Islet precursor cell (in vitro differentiated cells): ENCODE measurements around the gene EGFR.

ENCODE experiments used
- DNase-seq: peaks from one replicate; pipeline ENCODE4 v3.0.0-alpha.2; 2018

EGFR gene

DNA sequence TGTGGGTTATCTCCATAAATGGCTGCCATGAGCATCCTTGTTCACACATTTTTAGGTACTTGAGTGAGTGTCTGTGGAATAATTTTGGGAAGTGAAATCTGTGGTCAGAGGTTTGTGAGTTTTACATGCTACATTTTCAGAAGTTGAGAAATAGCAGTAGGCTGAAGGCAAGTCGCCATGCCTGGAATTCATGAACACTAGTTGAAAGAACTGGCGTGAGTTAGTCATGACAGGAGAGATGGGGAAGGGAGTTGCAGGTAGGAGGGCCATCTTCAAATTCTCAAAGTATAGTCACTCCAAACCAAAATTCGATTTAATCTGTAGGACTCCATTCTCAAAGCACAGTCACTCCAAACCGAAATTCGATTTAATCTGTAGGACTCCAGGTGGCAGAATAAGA is 89.6 kb downstream of the EGFR start:
- DNase-seq: no peak

DNA sequence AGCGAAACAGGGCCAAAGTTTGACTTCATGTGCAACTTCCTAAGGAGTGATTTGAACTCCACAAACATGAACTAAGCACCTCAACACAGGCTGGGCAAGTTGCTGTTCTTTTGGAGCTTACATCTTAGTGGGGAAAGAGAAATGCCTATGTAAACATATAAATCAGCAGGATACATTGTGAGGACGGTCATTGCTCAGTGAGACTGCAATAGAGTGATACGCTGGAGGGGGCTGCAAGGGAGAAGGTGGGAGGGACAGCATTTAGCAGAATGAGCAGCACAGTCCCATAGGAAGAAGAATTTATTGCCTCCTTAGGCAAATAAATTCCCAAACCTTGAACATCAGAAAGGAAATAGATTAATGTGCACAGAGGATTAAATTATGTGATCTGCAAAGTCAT is 90.0 kb downstream of the EGFR start:
- no peak for DNase-seq

DNA sequence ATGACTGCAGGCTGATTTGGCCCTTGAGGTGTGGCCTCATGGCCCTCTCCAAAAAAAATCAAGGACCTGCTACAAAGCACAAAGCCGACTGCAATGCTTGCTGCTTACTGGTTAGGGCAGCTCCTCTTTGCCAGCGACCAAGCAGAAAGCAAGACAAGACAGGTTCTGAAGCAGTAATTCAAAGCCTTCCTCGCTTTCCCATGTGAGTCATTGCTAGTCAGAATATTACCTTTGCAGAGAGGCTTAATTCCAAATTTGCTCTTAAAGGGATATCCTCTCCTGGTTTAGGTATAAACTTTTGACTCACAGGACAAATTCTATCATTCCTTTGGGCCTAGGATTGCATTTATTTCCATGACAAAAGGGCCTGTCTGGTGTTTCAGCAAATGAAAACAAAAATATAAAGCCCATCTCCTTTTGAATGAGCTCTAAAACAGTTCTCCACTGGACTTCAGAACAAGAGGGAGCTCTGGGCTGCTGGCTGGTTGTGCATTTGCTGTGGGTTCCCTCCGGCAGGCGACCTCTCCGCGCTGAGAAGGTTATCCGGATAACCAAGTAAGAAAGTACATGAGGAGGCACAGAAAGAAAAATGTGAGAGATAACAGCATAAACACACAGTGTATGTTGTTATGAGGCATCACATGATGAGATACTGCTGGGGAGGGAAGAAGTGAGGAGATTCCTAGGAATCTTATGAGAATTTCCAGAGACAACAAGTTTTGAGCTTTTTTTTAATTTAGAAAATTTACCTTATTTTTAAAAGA is 90.8 kb downstream of the EGFR start:
- peak; percentile 65 for DNase-seq

DNA sequence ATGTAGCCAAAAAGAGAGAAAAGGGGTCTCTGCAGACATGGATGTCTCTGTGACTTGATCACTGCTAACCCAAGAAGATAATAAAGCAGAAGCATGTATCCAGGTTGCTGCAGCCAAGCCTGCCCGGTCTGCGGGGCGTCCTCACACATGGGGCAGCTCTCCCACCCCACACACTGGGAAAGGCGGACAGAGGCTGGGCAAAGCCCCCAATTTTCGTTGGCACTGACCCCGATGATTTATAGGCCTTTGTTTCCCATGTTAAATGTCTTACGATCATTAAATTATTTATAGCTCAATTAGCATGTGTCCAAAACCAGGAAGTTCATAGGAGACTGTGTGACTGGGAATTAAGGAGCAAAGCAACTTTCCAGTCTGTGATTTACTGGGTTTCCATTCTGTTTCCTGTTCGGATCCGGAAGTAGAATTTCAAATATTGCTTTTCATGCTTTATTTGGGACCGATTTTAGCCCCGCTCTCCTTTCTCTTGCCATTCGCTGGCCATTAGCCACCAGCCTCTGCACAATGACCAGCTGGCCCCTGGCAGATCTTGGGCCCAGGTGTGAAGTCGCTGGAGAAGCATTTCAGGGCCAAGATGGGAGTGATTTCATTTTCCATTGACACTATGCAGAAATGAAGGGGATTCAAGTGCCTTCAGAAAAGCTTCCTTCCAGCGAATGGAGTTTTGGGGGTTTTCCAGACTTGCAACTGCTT is 91.6 kb downstream of the EGFR start:
- no peak for DNase-seq

DNA sequence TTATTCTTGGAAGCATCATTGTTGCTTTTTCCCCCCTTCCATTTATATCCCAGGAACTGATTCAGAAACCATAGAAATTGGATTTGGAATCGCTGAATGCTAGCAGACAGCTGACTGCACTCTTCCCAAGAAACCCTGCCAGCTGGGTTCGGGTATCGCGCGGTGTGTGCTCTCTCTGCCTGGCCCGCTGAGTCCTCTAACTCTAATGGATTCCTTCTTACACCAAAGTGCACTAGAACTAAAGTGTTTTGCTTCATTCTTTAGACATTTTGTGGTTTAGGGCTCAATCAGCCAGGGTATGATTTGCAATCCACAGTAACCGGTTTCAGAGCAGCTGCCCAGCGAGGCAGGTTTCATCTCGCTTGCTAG is 92.2 kb downstream of the EGFR start:
- DNase-seq: peak; percentile 76

DNA sequence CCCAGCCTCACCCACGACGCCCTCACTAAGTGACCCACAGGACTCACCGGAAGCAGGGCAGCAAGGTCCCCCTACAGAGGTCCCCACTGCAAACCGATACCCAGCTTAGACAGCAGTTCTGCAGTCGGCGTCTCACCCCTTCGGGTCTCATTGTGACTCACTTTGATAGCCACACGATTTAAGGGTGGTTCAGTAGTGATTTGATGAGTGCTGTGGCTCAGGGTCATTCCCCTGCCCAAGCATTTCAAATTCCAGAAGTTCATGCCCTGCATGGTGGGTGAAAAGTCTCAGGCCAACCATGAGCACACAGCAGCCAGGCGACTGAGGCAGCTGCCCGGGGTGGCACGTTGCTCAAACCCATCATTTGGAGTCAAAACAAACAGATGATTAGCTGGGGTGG is 93.2 kb downstream of the EGFR start:
- no peak for DNase-seq

DNA sequence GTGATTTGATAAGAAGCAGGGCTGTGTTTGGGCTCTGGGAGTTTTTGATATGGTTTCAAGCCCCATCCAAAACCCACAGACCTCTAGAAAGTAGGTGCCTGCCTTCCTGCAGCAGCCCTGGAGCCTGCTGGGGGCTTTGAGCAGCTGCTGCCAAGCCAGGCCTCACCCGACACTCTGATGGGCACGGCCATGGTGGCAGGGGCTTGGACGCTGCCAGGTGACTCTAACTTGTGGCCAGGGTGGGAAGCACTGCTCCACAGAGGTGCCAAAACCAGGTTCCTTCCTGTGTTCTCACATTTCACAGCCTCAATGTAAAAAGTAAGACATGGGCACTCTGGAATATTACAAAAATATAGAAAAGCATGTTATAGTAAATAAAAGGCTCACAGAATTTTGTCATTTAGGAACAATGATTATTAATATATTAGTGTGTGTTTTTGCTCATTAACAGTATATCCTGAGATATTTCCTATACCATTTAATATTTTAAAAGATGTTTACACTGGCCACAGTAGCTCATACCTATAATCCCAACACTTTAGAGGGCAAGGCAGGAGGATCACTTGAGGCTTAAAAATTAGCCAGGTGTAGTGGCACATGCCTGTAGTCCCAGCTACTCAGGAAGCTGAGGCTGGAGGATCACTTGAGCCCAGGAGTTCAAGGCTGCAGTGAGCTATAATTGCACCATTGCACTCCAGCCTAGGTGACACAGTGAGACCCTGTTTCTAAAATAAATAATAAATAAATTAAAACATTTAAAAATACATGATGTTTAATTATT is 95.1 kb downstream of the EGFR start:
- no peak for DNase-seq

DNA sequence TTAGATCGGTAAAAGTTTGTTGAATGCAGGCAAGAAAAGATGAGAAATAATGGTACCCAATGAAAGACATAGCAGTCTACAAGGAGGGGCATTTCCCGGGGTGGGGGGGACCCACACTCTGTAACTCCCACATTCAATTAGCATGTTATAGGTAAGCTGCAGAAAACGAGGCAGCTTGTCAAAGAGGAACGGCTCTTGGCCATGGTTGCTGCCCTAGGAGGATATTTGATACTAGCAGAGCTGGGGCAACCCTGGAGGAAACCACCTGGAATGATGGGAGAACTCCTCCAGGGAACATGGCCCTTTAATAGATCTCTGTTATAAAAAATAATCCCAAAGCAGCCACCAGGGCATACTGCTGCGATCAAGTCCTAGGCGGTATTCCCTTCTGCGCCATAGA is 98.5 kb downstream of the EGFR start:
- DNase-seq: no peak

DNA sequence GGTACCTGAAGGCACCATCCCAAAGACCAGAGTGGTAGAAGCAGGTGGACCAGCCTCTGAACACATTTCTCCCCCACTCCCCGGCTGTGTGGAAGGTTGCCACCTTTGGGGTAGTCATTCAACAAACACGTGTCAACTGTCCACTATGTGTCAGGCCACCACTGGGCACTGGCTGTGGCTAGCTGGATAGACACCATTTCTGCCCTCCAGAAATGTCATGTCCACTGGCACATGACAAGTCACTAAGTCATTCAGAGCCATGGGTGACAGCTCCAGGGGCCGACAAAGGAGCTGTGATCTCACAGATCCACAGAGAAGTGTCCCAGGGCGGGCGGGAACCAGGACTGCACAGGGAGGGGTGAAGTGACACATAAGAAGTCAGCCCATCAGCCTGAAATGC is 99.6 kb downstream of the EGFR start:
- DNase-seq: no peak

DNA sequence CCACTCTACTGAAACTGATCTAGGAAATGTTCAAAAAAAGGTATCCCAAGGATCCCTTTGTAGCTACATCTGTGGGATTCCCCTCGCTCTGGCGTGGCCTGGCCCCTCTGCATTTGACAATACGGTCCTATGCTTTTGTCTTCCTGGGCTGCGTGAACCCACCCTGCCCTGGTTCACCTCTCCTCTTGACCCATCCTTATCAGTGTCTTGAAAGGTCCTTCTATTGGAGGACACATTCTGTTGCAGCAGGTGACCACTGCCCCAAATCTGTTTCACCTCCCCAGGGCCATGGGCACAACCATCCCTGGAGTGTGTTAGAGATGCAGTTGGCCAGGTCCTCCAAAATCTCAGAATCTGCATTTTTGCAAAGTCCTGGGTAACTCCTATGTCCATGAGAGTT is 100.8 kb downstream of the EGFR start:
- DNase-seq: no peak

DNA sequence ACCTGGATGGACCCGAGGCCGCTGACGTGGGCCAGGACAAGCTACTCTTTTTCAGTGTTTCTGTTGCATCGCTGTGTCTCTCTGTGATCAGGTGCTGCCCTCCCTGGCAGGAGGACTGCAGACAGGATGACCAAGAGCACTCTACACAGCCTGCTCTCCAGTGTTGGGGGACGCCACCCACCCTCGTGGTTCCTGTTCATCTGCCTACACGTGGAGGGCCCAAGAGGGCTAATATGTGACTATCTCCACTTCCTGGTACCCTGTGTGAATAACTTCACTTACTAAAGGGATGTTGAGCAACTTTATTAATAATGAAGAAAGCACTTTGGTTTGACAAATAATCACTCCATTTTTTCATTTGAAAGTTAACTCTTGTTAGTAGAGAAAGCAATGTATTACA is 101.3 kb downstream of the EGFR start:
- no peak for DNase-seq

DNA sequence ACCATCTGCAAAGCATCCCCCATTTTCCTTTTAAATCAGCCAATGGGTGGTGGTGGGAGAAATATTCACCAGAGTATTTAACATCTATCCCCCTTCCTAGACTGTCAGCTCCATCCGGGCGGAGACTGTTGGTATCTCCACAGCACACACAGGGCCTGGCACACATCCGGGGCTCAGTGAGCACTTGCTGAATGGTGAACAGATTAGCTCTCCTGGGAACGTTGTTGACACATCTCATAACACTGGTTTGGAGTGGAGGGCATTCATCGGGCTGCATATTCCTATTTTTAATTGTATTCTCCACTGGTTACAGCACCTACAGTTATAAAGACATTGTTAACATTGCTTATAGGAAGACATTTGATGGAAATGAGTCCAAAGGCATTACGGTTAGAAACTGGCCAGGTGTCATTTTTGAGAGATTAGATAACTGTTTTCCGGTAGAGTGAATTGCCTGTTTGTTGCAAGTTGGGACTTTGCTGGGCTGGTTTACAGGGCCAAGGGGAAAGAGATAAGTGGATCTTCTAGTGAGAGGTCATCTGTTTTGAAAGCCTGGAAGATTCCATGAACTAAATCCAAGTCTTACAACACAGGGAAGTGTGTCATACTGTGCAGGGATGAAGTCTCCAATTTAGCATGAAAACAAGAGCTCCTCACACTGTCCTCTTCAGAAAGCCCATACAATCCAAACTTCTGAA is 101.8 kb downstream of the EGFR start:
- no peak for DNase-seq

DNA sequence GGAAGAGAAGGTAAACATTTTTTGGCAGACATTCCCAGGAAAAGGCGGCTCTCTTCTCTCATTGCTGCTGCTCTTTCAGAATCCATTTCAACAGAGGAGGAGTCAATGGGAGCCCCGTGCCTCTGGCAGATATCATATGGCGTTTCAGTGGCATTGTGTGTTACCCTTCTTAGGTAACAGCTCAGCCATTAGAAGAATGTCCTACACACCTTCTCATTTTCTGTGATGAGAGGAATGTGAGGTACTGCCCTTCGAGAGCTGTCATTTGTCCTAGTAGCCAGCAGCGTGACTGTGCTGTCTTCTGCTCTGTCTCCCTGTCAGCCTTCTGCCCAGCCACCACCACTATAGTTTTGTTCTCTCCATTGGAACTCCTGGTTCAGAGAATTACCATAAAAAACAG is 102.4 kb downstream of the EGFR start:
- no peak for DNase-seq

DNA sequence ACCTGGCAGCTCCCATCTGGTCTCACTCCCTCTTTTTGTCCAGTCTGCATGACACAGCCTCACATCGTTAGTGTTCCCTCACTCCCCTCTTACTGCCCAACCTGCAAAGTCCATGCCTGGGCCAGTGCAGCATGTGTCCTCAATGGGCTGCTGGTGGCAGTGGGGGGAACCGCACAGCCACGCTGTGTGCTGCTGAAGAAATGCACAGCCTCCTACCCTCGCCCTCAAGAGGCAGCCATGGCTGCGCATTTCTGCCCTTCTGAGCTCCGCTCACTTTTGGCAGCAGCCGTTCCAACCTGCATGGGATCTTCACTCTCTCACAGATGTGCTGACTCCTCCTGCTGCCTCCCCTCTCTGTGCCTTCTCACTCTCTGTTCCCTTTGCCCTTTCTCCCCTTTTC is 103.4 kb downstream of the EGFR start:
- no peak for DNase-seq

DNA sequence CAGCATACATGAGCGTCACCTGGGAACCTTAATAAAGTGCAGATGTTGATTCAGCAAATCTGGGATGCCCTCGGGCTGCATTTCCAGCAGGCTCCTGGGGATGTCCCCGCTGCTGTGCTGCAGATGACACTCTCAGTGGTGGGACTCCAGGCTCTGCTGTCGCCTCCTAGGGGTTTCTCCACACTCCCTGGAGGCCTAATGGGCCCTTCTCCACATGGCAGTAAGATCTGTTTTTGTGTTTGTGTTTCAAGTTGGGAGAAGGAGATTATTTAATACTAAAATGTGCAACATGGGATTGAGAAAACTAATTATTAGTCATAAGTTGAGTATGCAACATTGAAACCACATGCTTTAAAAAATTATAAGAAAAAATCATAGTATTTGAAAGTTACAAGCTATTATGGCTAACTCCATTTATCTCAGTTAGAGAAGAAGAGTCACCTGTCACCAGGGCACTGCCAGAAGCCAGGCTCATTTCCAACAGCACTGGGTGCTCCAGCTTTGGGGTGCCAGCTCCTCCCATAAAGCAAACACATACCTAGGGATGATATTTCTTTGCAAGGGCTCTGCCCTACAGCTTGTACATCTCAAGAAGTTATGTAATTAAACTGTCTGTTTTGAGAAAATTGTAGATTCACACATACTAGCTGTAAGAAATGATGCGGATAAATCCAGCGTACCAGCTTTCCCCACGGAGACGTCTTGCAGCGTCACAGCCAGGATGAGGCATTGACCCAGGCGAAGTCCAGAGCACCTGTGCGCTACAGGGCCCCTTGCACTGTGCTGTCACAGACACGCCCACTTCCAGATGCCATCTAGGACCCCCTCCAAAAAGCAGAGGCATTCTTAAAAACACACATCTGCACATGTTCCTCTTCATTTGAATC is 106.4 kb downstream of the EGFR start:
- DNase-seq: no peak

DNA sequence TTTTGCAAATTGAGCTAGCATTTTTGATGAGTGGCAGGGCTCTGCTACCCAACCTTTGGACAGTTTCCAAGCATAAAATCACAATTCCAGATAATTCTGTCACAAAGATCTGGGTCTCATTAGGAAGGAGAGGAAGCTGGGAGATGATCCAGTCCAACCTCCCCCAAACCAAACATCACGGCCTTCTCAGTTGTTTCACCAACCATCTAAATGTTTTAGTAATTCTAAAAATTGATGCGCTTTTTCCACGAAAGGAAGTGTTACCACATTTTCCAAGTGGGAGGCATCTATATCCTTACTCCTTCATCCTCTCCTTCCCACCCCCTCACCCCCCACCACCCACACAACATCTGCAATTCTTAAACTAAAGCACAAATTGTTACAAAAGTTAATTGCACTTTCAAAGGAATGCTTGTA is 108.3 kb downstream of the EGFR start:
- no peak for DNase-seq

DNA sequence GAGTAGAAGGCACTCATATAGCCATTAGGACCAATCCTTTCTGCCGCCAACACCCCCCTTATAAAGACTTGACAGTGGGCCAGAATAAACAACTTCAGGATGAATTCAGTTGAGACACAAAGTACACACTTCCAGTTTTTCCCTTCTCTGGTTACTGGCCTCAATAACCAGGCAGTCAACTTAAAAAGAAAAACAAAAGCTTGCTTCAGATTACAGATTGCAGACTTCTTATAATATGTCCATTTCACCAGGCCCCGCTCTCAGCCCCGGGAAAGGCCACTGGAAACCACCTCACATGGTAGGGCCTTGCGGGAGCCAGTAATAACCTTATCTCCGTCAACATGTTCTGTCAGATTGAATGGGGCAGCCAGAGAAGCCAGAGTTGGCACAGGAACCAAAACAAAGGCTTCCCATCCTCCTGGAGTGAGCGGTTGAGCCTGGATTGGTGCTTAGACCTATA is 108.8 kb downstream of the EGFR start:
- DNase-seq: no peak

DNA sequence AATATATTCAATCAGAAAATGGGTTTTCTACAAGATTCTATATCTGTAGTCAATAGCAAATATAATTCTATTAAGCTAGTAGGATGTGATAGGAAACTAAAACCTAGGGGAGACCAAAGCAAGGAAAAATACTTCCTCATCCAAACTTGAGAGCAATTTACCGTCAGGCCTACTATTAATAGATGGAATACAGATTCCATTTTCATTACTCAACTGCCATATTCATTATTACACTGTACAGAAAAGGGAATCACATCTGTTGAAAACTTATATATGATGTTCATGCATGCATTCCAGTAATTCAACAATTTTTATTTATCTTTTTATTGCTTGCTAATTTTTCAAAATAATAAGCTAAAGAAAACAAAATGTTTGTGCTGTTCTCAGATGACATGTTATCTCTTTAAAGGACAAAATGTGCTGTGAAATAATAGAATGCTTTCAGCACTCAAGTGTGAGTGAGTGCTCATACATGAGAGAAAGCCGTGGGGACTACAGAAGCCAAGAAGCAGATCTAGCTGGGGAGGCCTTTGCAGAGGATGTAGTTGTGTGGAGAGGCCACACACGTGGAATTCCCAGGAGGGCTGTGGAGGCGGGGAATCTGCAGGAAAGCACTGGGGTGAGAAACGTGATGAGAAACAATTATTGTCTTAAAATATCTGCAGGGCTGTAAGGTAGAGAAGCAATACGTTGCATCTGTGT is 110.0 kb downstream of the EGFR start:
- DNase-seq: no peak

DNA sequence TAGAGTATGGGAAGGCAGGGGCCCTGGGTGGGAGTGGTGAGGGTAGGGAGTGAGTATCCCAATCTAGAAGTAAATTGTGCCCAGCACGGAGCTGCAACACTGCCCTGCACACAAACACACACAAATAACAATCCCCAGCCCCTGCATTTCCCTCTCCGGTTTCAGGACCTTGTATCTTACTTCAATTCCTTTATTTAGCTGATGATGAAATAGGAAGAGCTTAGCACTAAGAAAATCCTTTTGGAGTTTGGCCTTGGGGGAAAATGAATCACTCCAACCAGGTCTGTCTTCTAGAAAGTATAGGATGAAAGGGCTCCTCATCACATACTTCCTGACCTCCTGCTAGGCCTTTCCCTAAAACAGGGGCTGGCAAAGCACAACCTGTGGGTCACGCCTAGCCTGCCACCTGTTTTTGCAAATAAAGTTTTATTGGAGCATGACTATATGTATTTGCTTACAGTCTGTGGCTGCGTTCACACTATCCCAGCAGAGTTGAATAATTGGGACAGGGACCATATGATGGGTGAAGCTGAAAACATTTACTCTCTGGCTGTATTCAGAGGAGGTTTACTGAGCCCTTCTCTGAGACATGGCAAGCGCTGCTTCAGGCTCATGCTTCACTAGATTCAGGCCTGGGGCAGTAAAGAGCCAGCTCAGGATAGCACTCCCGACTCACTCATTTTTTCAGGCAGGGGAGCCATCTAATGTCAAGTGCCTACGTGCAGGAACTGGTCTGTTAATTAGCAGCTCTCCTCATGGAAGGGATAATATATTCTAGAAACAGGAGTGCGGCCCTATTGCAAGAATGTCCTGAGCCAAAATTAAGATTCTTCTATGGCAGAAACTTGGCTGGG is 111.0 kb downstream of the EGFR start:
- DNase-seq: peak; percentile 78

DNA sequence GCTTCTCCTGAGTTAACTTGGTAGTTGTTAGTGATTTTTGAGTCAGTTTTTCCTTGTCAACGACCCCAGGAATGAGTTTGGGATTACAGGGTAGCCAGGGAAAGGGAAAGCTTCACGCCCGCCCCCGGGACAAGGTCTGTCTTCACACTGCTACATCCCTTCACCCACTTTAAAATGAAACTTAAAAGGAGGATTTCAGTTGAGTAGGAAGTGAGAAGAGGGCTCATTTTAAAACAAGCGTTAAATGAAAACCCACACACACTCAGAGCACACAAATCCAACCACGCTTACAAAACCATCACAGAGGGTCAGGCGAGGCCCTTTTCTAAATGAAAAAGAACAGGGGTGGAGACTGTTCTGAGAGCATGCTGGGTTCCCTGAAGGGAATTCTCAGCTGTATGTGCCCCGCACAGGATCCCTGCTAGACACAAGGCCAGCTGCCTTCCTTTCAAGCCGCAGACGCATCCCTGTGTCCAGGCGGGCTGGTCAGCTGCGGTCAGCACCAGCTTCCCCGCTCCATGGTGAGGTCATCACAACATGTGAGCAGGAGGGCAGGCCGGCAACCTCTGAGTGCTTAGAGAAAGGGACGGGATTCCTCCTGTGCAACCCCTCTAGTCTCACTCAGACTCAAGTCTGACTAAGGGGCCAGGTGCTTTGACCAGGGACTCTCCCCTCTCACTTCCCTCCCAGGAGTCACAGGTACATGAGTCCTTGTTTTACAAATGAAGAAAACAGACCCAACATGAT is 111.8 kb downstream of the EGFR start:
- peak; percentile 95 for DNase-seq
